ENCODE measurements around the gene RAD51C.
"Not testable (repeated sequence)": the region's sequence is repeated elsewhere in the genome, so short reads cannot be mapped to it uniquely, and the experiment has no call there.

RAD51C gene

DNA sequence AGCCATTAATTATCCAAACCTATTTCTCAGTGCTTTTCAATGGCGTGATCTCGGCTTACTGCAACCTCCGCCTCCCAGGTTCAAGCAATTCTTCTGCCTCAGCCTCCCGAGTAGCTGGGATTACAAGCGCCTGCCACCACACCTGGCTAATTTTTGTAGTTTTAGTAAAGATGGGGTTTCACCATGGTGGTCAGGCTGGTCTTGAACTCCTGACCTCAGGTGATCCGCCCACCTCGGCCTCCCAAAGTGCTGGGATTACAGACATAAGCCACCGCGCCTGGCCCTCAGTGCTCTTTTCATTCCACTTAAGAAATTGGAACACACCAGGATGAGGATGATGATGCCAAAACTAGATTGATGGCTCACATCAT is 32.7 kb upstream of the RAD51C start:
- not testable (repeated sequence) for H3K4ac ChIP-seq (ENCODE audit: low read depth, low read length); DNase-seq; H4K8ac ChIP-seq (ENCODE audit: low read depth, low read length); H3K27ac ChIP-seq (ENCODE audit: low read depth, low read length); H3K18ac ChIP-seq (ENCODE audit: low read length); H3K79me1 ChIP-seq (ENCODE audit: low read length); H4K5ac ChIP-seq (ENCODE audit: low read length); H3K4me1 ChIP-seq (ENCODE audit: control insufficient read depth, low read depth, low read length); H3K79me2 ChIP-seq (ENCODE audit: control insufficient read depth, insufficient read depth, low read length); H2BK120ac ChIP-seq (ENCODE audit: low read depth, low read length); H3K23ac ChIP-seq (ENCODE audit: low read length); H3K27me3 ChIP-seq (ENCODE audit: insufficient read depth, low read length, poor library complexity); H2AK5ac ChIP-seq (ENCODE audit: low read length); H3K4me3 ChIP-seq (ENCODE audit: low read length); H3K4me2 ChIP-seq (ENCODE audit: low read length); H3K56ac ChIP-seq (ENCODE audit: low read length); H2BK15ac ChIP-seq (replicated peaks; ENCODE audit: low read depth); H3K9ac ChIP-seq (ENCODE audit: low read length); H2BK5ac ChIP-seq (ENCODE audit: low read length); H3K36me3 ChIP-seq (ENCODE audit: control insufficient read depth, insufficient read depth, low read length)
- WGBS (ENCODE audit: extremely low coverage, insufficient coverage, low lambda C conversion rate), result no CpG with 5 or more reads among the region's 9 CpGs

DNA sequence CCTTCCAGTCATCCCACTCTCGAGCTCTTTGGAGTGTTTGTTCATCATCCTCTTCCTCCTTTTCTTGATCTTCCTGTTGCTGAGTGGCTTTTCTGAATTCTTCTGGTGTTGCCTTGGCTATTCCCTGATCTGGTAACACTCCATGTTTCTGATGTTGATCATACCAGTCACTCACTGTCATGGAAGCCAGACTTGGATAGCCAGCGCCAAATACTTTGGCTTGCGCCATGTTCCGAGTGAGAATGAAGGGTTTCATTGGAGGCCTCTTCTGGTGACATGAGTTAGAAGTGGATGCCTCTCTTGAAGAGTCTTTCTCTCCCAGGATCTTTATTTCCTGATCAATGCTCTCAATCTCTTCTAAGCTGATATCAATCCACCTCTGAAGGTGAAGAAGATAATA is 31.8 kb upstream of the RAD51C start:
- H3K27me3 ChIP-seq (ENCODE audit: insufficient read depth, low read length, poor library complexity), result no peaks in the 10 kb centered on the region
- H3K56ac ChIP-seq (ENCODE audit: low read length), result no peak overlapping the region
- H3K23ac ChIP-seq (ENCODE audit: low read length), result no peak overlapping the region
- H3K9ac ChIP-seq (ENCODE audit: low read length), result no peak overlapping the region
- WGBS (ENCODE audit: extremely low coverage, insufficient coverage, low lambda C conversion rate), result no CpG with 5 or more reads among the region's 4 CpGs
- no peak overlapping the region for H3K18ac ChIP-seq (ENCODE audit: low read length)
- H2BK5ac ChIP-seq (ENCODE audit: low read length), result no peak overlapping the region
- no peak overlapping the region for H2AK5ac ChIP-seq (ENCODE audit: low read length)
- no peak overlapping the region for H3K4ac ChIP-seq (ENCODE audit: low read depth, low read length)
- no peak overlapping the region for H2BK15ac ChIP-seq (replicated peaks; ENCODE audit: low read depth)
- H3K4me2 ChIP-seq (ENCODE audit: low read length), result no peak overlapping the region
- H4K8ac ChIP-seq (ENCODE audit: low read depth, low read length), result no peak overlapping the region
- H3K27ac ChIP-seq (ENCODE audit: low read depth, low read length), result no peak overlapping the region
- H4K5ac ChIP-seq (ENCODE audit: low read length), result no peak overlapping the region
- H3K4me3 ChIP-seq (ENCODE audit: low read length), result no peak overlapping the region
- no peaks in the 10 kb centered on the region for H3K36me3 ChIP-seq (ENCODE audit: control insufficient read depth, insufficient read depth, low read length)
- DNase-seq, result no peak
- no peaks in the 10 kb centered on the region for H3K79me1 ChIP-seq (ENCODE audit: low read length)
- H2BK120ac ChIP-seq (ENCODE audit: low read depth, low read length), result no peak overlapping the region
- no peaks in the 10 kb centered on the region for H3K79me2 ChIP-seq (ENCODE audit: control insufficient read depth, insufficient read depth, low read length)
- H3K4me1 ChIP-seq (ENCODE audit: control insufficient read depth, low read depth, low read length), result no peaks in the 10 kb centered on the region

DNA sequence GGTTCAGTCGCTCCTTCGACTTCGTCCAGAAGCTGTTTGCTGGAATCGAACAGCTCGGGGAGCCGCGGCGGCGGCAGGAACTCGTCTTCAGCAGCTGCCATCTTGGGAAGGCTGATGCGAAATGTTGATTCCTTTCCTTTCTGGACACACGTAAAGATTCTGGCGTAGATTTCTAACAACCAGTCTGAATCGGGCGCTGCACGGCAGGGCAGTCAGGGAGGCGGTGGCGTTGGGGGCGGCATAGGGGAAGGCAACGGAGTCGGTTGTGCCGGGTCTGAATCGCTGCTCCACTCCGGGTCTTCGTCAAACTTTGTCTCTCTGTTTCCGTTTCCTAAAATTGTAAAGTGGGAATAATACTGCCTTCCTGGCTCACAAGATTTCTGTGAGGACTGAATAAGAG is 30.9 kb upstream of the RAD51C start:
- H3K9ac ChIP-seq (ENCODE audit: low read length), result no peak overlapping the region
- H3K23ac ChIP-seq (ENCODE audit: low read length), result no peak overlapping the region
- no peak overlapping the region for H3K4me3 ChIP-seq (ENCODE audit: low read length)
- H3K18ac ChIP-seq (ENCODE audit: low read length), result no peak overlapping the region
- no peaks in the 10 kb centered on the region for H3K36me3 ChIP-seq (ENCODE audit: control insufficient read depth, insufficient read depth, low read length)
- H3K27me3 ChIP-seq (ENCODE audit: insufficient read depth, low read length, poor library complexity), result no peaks in the 10 kb centered on the region
- no peak overlapping the region for H4K5ac ChIP-seq (ENCODE audit: low read length)
- no peak overlapping the region for H3K56ac ChIP-seq (ENCODE audit: low read length)
- no peak overlapping the region for H2BK5ac ChIP-seq (ENCODE audit: low read length)
- H3K4me2 ChIP-seq (ENCODE audit: low read length), result no peak overlapping the region
- H2BK120ac ChIP-seq (ENCODE audit: low read depth, low read length), result no peak overlapping the region
- no peaks in the 10 kb centered on the region for H3K79me1 ChIP-seq (ENCODE audit: low read length)
- H3K79me2 ChIP-seq (ENCODE audit: control insufficient read depth, insufficient read depth, low read length), result no peaks in the 10 kb centered on the region
- DNase-seq, result no peak
- H2BK15ac ChIP-seq (replicated peaks; ENCODE audit: low read depth), result no peak overlapping the region
- H3K27ac ChIP-seq (ENCODE audit: low read depth, low read length), result no peak overlapping the region
- no peak overlapping the region for H4K8ac ChIP-seq (ENCODE audit: low read depth, low read length)
- no peaks in the 10 kb centered on the region for H3K4me1 ChIP-seq (ENCODE audit: control insufficient read depth, low read depth, low read length)
- no peak overlapping the region for H2AK5ac ChIP-seq (ENCODE audit: low read length)
- H3K4ac ChIP-seq (ENCODE audit: low read depth, low read length), result no peak overlapping the region
- no CpG with 5 or more reads among the region's 26 CpGs for WGBS (ENCODE audit: extremely low coverage, insufficient coverage, low lambda C conversion rate)

DNA sequence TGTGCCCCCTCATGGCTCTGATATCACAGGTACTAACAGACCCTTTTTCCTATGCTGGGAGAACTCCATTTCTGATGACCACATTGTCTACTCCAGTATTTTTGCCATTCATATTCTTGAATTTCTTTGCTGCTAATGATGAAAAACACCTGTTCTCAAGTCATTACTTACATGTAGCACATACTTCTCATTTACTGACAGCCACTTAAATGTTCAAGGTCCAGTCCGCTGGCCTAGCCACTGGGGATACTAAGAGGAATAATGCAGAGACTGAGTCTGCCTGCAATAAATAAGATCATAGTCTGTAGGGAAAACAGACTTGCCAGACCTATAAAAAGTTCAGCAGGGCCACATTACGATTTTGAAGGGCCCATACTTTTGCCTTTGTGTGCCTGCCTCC is 28.1 kb upstream of the RAD51C start:
- no peak overlapping the region for H3K56ac ChIP-seq (ENCODE audit: low read length)
- H3K36me3 ChIP-seq (ENCODE audit: control insufficient read depth, insufficient read depth, low read length), result no peaks in the 10 kb centered on the region
- no peak overlapping the region for H2BK5ac ChIP-seq (ENCODE audit: low read length)
- no peak overlapping the region for H3K9ac ChIP-seq (ENCODE audit: low read length)
- H3K79me2 ChIP-seq (ENCODE audit: control insufficient read depth, insufficient read depth, low read length), result no peaks in the 10 kb centered on the region
- H3K4ac ChIP-seq (ENCODE audit: low read depth, low read length), result no peak overlapping the region
- no peak overlapping the region for H2BK15ac ChIP-seq (replicated peaks; ENCODE audit: low read depth)
- H3K27me3 ChIP-seq (ENCODE audit: insufficient read depth, low read length, poor library complexity), result no peaks in the 10 kb centered on the region
- H2AK5ac ChIP-seq (ENCODE audit: low read length), result no peak overlapping the region
- no peak for DNase-seq
- no peaks in the 10 kb centered on the region for H3K79me1 ChIP-seq (ENCODE audit: low read length)
- H3K27ac ChIP-seq (ENCODE audit: low read depth, low read length), result no peak overlapping the region
- H4K5ac ChIP-seq (ENCODE audit: low read length), result no peak overlapping the region
- no CpG with 5 or more reads among the region's 2 CpGs for WGBS (ENCODE audit: extremely low coverage, insufficient coverage, low lambda C conversion rate)
- peaks cover 2% of the 10 kb centered on the region for H3K4me1 ChIP-seq (ENCODE audit: control insufficient read depth, low read depth, low read length)
- no peak overlapping the region for H3K4me3 ChIP-seq (ENCODE audit: low read length)
- H3K18ac ChIP-seq (ENCODE audit: low read length), result no peak overlapping the region
- H2BK120ac ChIP-seq (ENCODE audit: low read depth, low read length), result no peak overlapping the region
- H3K4me2 ChIP-seq (ENCODE audit: low read length), result no peak overlapping the region
- no peak overlapping the region for H4K8ac ChIP-seq (ENCODE audit: low read depth, low read length)
- H3K23ac ChIP-seq (ENCODE audit: low read length), result no peak overlapping the region

DNA sequence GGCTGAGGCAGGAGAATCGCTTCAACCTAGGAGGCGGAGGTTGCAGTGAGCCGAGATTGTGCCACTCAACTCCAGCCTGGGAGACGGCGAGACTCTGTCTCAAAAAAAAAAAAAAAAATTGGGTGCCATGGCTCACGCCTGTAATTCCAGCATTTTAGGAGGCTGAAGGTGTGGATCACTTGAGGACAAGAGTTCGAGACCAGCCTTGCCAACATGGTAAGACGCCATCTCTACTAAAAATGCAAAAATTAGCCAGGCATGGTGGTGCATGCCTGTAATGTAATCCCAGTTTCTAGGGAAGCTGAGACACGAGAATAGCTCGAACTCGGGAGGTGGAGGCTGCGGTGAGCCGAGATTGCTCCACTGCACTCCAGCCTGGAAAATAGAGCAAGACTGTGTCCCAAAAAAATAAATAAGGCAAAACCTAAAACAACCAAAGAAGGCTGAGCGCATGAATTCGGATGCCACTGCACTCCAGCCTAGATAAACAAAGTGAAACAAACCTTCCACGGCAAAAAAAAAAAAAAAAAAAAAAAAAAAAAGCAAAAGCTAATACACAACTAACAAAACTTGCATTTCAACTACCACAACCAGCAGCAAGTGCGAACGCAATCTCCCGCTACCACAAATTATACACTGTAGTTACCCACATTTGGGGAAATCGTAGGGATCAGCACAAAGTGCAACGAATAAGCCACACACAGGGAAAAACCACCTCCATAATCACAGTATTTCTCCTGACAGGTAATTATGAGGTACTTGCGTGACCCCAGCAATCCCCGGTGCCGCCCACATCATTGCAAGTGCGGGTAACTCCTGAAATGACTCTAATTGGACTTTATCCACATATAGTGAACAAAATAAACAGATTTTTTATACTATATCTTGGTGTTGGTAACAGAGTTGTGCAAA is 26.2 kb upstream of the RAD51C start:
- Histone ChIP-seq H2AK5ac (ENCODE audit: low read length) (no peak overlapping the region), H3K4ac (ENCODE audit: low read depth, low read length) (no peak overlapping the region), H3K79me1 (ENCODE audit: low read length) (no peaks in the 10 kb centered on the region), H3K18ac (ENCODE audit: low read length) (no peak overlapping the region), H4K8ac (ENCODE audit: low read depth, low read length) (no peak overlapping the region), H2BK15ac (replicated peaks; ENCODE audit: low read depth) (no peak overlapping the region), H3K9ac (ENCODE audit: low read length) (no peak overlapping the region), H3K4me2 (ENCODE audit: low read length) (no peak overlapping the region), H3K36me3 (ENCODE audit: control insufficient read depth, insufficient read depth, low read length) (no peaks in the 10 kb centered on the region), H4K5ac (ENCODE audit: low read length) (no peak overlapping the region), H3K79me2 (ENCODE audit: control insufficient read depth, insufficient read depth, low read length) (no peaks in the 10 kb centered on the region), H3K23ac (ENCODE audit: low read length) (no peak overlapping the region), H2BK120ac (ENCODE audit: low read depth, low read length) (no peak overlapping the region), H3K27me3 (ENCODE audit: insufficient read depth, low read length, poor library complexity) (no peaks in the 10 kb centered on the region), H3K4me1 (ENCODE audit: control insufficient read depth, low read depth, low read length) (peaks cover 2% of the 10 kb centered on the region), H2BK5ac (ENCODE audit: low read length) (no peak overlapping the region), H3K4me3 (ENCODE audit: low read length) (no peak overlapping the region), H3K27ac (ENCODE audit: low read depth, low read length) (no peak overlapping the region), H3K56ac (ENCODE audit: low read length) (no peak overlapping the region)
- DNase-seq, result no peak
- WGBS (ENCODE audit: extremely low coverage, insufficient coverage, low lambda C conversion rate), result no CpG with 5 or more reads among the region's 25 CpGs

DNA sequence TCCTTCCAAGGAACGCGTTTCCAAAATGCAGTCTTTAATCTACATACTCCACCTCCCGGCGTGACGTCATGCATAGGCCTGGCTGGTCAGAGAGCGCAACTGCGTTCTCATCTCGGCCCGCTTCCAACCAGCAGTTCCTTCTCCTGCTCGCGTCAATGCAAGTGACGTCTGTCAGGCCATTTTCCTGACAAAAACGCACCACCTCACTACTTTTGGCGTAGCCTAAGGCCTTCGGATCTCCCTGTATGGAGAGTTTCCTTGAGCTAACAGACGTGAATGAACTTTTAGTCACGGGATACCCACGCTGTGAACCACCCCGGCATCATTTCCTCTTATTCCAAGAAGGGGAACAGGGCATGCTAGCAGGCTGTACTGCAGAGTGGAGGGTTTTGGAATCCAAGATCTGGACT is 25.5 kb upstream of the RAD51C start:
- no peak overlapping the region for H2BK15ac ChIP-seq (replicated peaks; ENCODE audit: low read depth)
- no peaks in the 10 kb centered on the region for H3K79me2 ChIP-seq (ENCODE audit: control insufficient read depth, insufficient read depth, low read length)
- no peak for DNase-seq
- H4K8ac ChIP-seq (ENCODE audit: low read depth, low read length), result no peak overlapping the region
- H3K27me3 ChIP-seq (ENCODE audit: insufficient read depth, low read length, poor library complexity), result no peaks in the 10 kb centered on the region
- no CpG with 5 or more reads among the region's 19 CpGs for WGBS (ENCODE audit: extremely low coverage, insufficient coverage, low lambda C conversion rate)
- no peak overlapping the region for H2BK5ac ChIP-seq (ENCODE audit: low read length)
- no peak overlapping the region for H2AK5ac ChIP-seq (ENCODE audit: low read length)
- H2BK120ac ChIP-seq (ENCODE audit: low read depth, low read length), result no peak overlapping the region
- no peak overlapping the region for H3K9ac ChIP-seq (ENCODE audit: low read length)
- H3K4me3 ChIP-seq (ENCODE audit: low read length), result no peak overlapping the region
- no peak overlapping the region for H3K4me2 ChIP-seq (ENCODE audit: low read length)
- no peak overlapping the region for H3K27ac ChIP-seq (ENCODE audit: low read depth, low read length)
- H3K18ac ChIP-seq (ENCODE audit: low read length), result no peak overlapping the region
- no peak overlapping the region for H4K5ac ChIP-seq (ENCODE audit: low read length)
- H3K4ac ChIP-seq (ENCODE audit: low read depth, low read length), result no peak overlapping the region
- no peaks in the 10 kb centered on the region for H3K36me3 ChIP-seq (ENCODE audit: control insufficient read depth, insufficient read depth, low read length)
- no peak overlapping the region for H3K23ac ChIP-seq (ENCODE audit: low read length)
- H3K79me1 ChIP-seq (ENCODE audit: low read length), result no peaks in the 10 kb centered on the region
- no peak overlapping the region for H3K56ac ChIP-seq (ENCODE audit: low read length)
- H3K4me1 ChIP-seq (ENCODE audit: control insufficient read depth, low read depth, low read length), result peaks cover 2% of the 10 kb centered on the region

Data from mesendoderm (in vitro differentiated cells).